Stimulated activated CD4-positive, alpha-beta T cell treated with anti-CD3 and anti-CD28 coated beads, Interleukin-4, amount 100 ng/mL, for 4 hours (primary cell): Measurements from ENCODE around the gene FHIP1B.
"Not testable (repeated sequence)": the region's sequence is repeated elsewhere in the genome, so short reads cannot be mapped to it uniquely, and the experiment has no call there.

Source experiments
- DNase-seq, 2 experiments: peaks; one replicate each; pipeline ENCODE4 v3.0.0-alpha.2; 2020

FHIP1B gene

GRCh38 chr11:6234387-6235107, at the start of gene FHIP1B:
TSS of gene FHIP1B (minus strand) at chr11:6234636. CDS start at chr11:6224516, 10,120 bp downstream.
- DNase-seq = peak; percentile 96 to 100

- DNase-seq = no peak
Measured at GRCh38 chr11:6283453-6284023, 49.1 kb upstream of the FHIP1B start.

GRCh38 chr11:6280809-6281208, 46.4 kb upstream of the FHIP1B start:
- not testable (repeated sequence) for DNase-seq

- DNase-seq = no peak
Measured at GRCh38 chr11:6273188-6273587, 38.8 kb upstream of the FHIP1B start.

GRCh38 chr11:6271598-6271997, 37.2 kb upstream of the FHIP1B start:
- DNase-seq = no peak

- DNase-seq = no peak
Measured at GRCh38 chr11:6270584-6271246, 36.3 kb upstream of the FHIP1B start.

- no peak for DNase-seq
Measured at GRCh38 chr11:6269994-6270393, 35.6 kb upstream of the FHIP1B start.

- DNase-seq = no peak
Measured at GRCh38 chr11:6268820-6269219, 34.4 kb upstream of the FHIP1B start.

- no peak for DNase-seq
Measured at GRCh38 chr11:6263662-6264061, 29.2 kb upstream of the FHIP1B start.

GRCh38 chr11:6260207-6260726, 25.8 kb upstream of the FHIP1B start:
- DNase-seq = no peak

- no peak for DNase-seq
Measured at GRCh38 chr11:6258571-6259081, 24.2 kb upstream of the FHIP1B start.

GRCh38 chr11:6258141-6258540, 23.7 kb upstream of the FHIP1B start:
- DNase-seq = no peak

GRCh38 chr11:6253197-6253596, 18.8 kb upstream of the FHIP1B start:
- DNase-seq = no peak

GRCh38 chr11:6251990-6252473, 17.6 kb upstream of the FHIP1B start:
- no peak for DNase-seq

- peak; percentile 22 to 48 for DNase-seq
Measured at GRCh38 chr11:6251120-6251733, 16.8 kb upstream of the FHIP1B start.

GRCh38 chr11:6249770-6250555, 15.5 kb upstream of the FHIP1B start:
- DNase-seq = no peak

GRCh38 chr11:6248897-6249296, 14.5 kb upstream of the FHIP1B start:
- DNase-seq = not testable (repeated sequence)

- DNase-seq = no peak
Measured at GRCh38 chr11:6248248-6248647, 13.8 kb upstream of the FHIP1B start.

GRCh38 chr11:6245536-6245935, 11.1 kb upstream of the FHIP1B start:
- no peak for DNase-seq

- DNase-seq = no peak
Measured at GRCh38 chr11:6241316-6241715, 6.9 kb upstream of the FHIP1B start.

- no peak for DNase-seq
Measured at GRCh38 chr11:6240781-6241180, 6.3 kb upstream of the FHIP1B start.

GRCh38 chr11:6240139-6240538, 5.7 kb upstream of the FHIP1B start:
- no peak for DNase-seq
